Measurements from ENCODE around the gene ERCC1. TPM values are rescaled to one million over a fixed set of nuclear protein-coding genes. Genes with fewer than 3 reads are reported as not detected.
A peak's percentile ranks its signal among the peaks of the same experiment; 100 is the strongest.

Gene ERCC1
- total and polyA plus RNA-seq, 4 donors: 19.2 to 28.7 (median 22.0) TPM

DNA sequence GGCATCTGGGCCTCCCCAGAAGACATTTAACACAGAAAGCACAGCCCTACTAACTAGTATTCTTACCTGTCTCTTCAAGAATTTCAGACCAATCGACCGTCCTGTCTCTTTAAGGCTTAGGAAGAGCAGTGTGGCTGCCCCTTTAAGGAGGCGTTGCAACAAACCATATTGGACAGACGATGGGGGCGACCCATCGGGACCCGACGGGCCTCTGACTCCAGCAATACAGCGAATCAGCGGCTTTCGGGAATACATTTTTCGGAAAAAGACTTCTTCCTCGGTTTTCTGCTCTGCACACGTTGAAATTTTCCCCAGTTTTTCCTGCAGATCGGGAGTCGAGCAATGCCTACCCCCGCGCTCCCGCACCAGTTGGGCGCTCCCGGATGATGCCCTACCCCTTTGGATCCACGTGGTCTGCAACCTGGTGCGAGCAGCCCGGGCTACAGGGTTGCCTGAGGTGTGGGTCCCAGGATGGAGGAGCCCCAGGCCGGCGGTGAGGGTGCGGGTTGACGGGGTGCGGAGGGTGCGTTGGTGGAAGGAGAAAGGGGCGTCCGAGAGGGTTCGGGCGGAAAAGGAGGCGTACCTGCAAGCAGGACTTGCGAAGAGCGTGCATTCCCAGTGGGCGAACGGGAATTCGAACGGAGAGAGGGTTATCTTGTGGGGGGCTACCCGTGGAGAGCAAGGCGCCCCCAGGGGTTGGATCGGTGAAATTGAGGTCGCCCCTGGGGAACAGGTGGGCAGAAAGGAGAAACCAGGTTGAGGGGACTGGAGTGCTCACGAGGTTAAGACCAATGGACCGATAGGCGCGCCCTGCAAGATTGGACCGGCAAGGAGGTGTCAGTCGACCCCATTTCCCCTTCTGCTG is 17.3 kb downstream of the ERCC1 start, which contains the start of gene POLR1G:
Gene POLR1G, plus strand, starts transcription at position 419 of the 865 bp plus-strand sequence. Its CDS starts 53 bp downstream, at position 472.
- Histone ChIP-seq H3K4me3 (ENCODE audit: low read depth in 1 of 3, low read length in 3 of 3) (peak within 1 kb of the TSS; percentile 48 to 82 (median 75)), H3K9me3 (ENCODE audit: control insufficient read depth in 4 of 4, low read length in 3 of 4) (no peaks in the 10 kb centered on the region), H3K36me3 (ENCODE audit: control insufficient read depth in 4 of 4, insufficient read depth in 3 of 4, low read depth in 1 of 4, low read length in 3 of 4) (peaks cover 0 to 2% (median 0%) of the 10 kb centered on the region in 4 donors), H3K9ac (ENCODE audit: low read depth in 1 of 2, low read length in 2 of 2) (peak within 1 kb of the TSS; percentile 73 to 83), H3K27ac (ENCODE audit: low read depth in 1 of 2, low read length in 2 of 2) (peak within 1 kb of the TSS; percentile 96 to 97), H3K27me3 (ENCODE audit: control insufficient read depth in 4 of 4, insufficient read depth in 4 of 4, low read length in 3 of 4) (no peaks in the 10 kb centered on the region), H3K4me1 (ENCODE audit: control insufficient read depth in 4 of 4, insufficient read depth in 4 of 4, low read length in 3 of 4) (peaks cover 10 to 35% (median 23%) of the 10 kb centered on the region in 4 donors)
- peak; percentile 84 for DNase-seq (ENCODE audit: low spot score)
- peak in 1 of 2 donors; percentile 60 for TF ChIP-seq JUND (IDR thresholded peaks at IDR 0.05)
- no peak for TF ChIP-seq HNF4G (IDR thresholded peaks at IDR 0.05)
- TF ChIP-seq SP1 (IDR thresholded peaks at IDR 0.05): peak; percentile 74
- TF ChIP-seq NR2F2 (IDR thresholded peaks at IDR 0.05): no peak
- TF ChIP-seq TAF1 (conservative IDR thresholded peaks at IDR 0.05): no peak
- TF ChIP-seq HNF4A (conservative IDR thresholded peaks at IDR 0.05): peak in 1 of 2 donors; percentile 22
- TF ChIP-seq, protein P1, sequence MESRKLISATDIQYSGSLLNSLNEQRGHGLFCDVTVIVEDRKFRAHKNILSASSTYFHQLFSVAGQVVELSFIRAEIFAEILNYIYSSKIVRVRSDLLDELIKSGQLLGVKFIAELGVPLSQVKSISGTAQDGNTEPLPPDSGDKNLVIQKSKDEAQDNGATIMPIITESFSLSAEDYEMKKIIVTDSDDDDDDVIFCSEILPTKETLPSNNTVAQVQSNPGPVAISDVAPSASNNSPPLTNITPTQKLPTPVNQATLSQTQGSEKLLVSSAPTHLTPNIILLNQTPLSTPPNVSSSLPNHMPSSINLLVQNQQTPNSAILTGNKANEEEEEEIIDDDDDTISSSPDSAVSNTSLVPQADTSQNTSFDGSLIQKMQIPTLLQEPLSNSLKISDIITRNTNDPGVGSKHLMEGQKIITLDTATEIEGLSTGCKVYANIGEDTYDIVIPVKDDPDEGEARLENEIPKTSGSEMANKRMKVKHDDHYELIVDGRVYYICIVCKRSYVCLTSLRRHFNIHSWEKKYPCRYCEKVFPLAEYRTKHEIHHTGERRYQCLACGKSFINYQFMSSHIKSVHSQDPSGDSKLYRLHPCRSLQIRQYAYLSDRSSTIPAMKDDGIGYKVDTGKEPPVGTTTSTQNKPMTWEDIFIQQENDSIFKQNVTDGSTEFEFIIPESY (IDR thresholded peaks at IDR 0.05): no peak
- TF ChIP-seq RXRA (IDR thresholded peaks at IDR 0.05): peak; percentile 36 to 37
- TF ChIP-seq EGR1 (IDR thresholded peaks at IDR 0.05; ENCODE audit: low read depth in 2 of 2): peak; percentile 71 to 90
- TF ChIP-seq, protein P2, sequence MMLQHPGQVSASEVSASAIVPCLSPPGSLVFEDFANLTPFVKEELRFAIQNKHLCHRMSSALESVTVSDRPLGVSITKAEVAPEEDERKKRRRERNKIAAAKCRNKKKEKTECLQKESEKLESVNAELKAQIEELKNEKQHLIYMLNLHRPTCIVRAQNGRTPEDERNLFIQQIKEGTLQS (IDR thresholded peaks at IDR 0.05): no peak
- peak in 1 of 2 donors; percentile 75 for TF ChIP-seq GABPA (IDR thresholded peaks at IDR 0.05 in 1 of 2, conservative IDR thresholded peaks at IDR 0.05 in 1 of 2)
- TF ChIP-seq, protein P3, sequence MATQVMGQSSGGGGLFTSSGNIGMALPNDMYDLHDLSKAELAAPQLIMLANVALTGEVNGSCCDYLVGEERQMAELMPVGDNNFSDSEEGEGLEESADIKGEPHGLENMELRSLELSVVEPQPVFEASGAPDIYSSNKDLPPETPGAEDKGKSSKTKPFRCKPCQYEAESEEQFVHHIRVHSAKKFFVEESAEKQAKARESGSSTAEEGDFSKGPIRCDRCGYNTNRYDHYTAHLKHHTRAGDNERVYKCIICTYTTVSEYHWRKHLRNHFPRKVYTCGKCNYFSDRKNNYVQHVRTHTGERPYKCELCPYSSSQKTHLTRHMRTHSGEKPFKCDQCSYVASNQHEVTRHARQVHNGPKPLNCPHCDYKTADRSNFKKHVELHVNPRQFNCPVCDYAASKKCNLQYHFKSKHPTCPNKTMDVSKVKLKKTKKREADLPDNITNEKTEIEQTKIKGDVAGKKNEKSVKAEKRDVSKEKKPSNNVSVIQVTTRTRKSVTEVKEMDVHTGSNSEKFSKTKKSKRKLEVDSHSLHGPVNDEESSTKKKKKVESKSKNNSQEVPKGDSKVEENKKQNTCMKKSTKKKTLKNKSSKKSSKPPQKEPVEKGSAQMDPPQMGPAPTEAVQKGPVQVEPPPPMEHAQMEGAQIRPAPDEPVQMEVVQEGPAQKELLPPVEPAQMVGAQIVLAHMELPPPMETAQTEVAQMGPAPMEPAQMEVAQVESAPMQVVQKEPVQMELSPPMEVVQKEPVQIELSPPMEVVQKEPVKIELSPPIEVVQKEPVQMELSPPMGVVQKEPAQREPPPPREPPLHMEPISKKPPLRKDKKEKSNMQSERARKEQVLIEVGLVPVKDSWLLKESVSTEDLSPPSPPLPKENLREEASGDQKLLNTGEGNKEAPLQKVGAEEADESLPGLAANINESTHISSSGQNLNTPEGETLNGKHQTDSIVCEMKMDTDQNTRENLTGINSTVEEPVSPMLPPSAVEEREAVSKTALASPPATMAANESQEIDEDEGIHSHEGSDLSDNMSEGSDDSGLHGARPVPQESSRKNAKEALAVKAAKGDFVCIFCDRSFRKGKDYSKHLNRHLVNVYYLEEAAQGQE (IDR thresholded peaks at IDR 0.05): peak; percentile 31
- TF ChIP-seq, protein P4, sequence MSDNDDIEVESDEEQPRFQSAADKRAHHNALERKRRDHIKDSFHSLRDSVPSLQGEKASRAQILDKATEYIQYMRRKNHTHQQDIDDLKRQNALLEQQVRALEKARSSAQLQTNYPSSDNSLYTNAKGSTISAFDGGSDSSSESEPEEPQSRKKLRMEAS (IDR thresholded peaks at IDR 0.05): peak; percentile 100
- no peak for TF ChIP-seq FOXA2 (IDR thresholded peaks at IDR 0.05)
- no peak for TF ChIP-seq FOXA1 (IDR thresholded peaks at IDR 0.05)
- no peak for TF ChIP-seq RAD21 (IDR thresholded peaks at IDR 0.05)
- TF ChIP-seq, protein P5, sequence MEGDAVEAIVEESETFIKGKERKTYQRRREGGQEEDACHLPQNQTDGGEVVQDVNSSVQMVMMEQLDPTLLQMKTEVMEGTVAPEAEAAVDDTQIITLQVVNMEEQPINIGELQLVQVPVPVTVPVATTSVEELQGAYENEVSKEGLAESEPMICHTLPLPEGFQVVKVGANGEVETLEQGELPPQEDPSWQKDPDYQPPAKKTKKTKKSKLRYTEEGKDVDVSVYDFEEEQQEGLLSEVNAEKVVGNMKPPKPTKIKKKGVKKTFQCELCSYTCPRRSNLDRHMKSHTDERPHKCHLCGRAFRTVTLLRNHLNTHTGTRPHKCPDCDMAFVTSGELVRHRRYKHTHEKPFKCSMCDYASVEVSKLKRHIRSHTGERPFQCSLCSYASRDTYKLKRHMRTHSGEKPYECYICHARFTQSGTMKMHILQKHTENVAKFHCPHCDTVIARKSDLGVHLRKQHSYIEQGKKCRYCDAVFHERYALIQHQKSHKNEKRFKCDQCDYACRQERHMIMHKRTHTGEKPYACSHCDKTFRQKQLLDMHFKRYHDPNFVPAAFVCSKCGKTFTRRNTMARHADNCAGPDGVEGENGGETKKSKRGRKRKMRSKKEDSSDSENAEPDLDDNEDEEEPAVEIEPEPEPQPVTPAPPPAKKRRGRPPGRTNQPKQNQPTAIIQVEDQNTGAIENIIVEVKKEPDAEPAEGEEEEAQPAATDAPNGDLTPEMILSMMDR (IDR thresholded peaks at IDR 0.05; ENCODE audit: low read depth, low read length, missing input control): no peak
- TF ChIP-seq YY1 (IDR thresholded peaks at IDR 0.05): peak; percentile 69
- WGBS: under 1% methylated on average over 51 of the region's 51 CpGs
